Measurements from ENCODE around the gene NUP214. TPM values are rescaled to one million over a fixed set of nuclear protein-coding genes. Genes with fewer than 3 reads are reported as not detected.

The NUP214 gene
- total RNA-seq, 1 experiment from 2014 or later, result 35.5 TPM

- ATAC-seq, result no peak
- intact Hi-C loops (cut with micrococcal nuclease), result no loop called here
Observed at GRCh38 chr9:131214876-131215275, 89.5 kb downstream of the NUP214 start.

More at GRCh38 chr9:131214876-131215275, 89.5 kb downstream of the NUP214 start:
- no peak overlapping the region for H3K4me2 ChIP-seq (ENCODE audit: low read length)
- no peak overlapping the region for H3K9ac ChIP-seq (ENCODE audit: low read length)
- BruUV-seq (replicated peaks), result no TSS peak
- CTCF ChIA-PET, result no interaction called here
- no peaks in the 10 kb centered on the region for H3K27me3 ChIP-seq (ENCODE audit: insufficient read depth, low read length)
- H3K27ac ChIP-seq (ENCODE audit: low read depth, low read length), result no peak overlapping the region
- TF ChIP-seq SIN3A (IDR thresholded peaks at IDR 0.05; ENCODE audit: low read depth) (no peak), ELF1 (IDR thresholded peaks at IDR 0.05; ENCODE audit: borderline replicate concordance, low read depth) (no peak), ZBTB33 (IDR thresholded peaks at IDR 0.05; ENCODE audit: extremely low read depth, insufficient replicate concordance, low read length) (no peak), CBX3 (IDR thresholded peaks at IDR 0.05; ENCODE audit: low read depth) (no peak), FOSL1 (IDR thresholded peaks at IDR 0.05; ENCODE audit: low read depth) (no peak), CTCF (IDR thresholded peaks at IDR 0.05 in 2 of 3, conservative IDR thresholded peaks at IDR 0.05 in 1 of 3; ENCODE audit: borderline replicate concordance in 1 of 3, insufficient read depth in 1 of 3, low read depth in 2 of 3, low read length in 2 of 3) (no peak), POLR2AphosphoS5 (IDR thresholded peaks at IDR 0.05; ENCODE audit: low read depth, low read length) (no peak), REST (IDR thresholded peaks at IDR 0.05; ENCODE audit: low read depth) (no peak)
- DNase-seq (ENCODE audit: low read depth, low spot score), result no peak
- no peaks in the 10 kb centered on the region for H3K9me2 ChIP-seq (ENCODE audit: insufficient read depth)
- H2AFZ ChIP-seq (ENCODE audit: low read depth, low read length, poor library complexity, severe bottlenecking), result no peak overlapping the region
- H4K20me1 ChIP-seq (ENCODE audit: insufficient read depth), result no peaks in the 10 kb centered on the region
- RAD21 ChIA-PET (ENCODE audit: low non-redundant PET in 1 of 2, low total read pairs in 2 of 2, uncharacterized antibody in 2 of 2, unreplicated experiment in 2 of 2), result no interaction called here
- H3K9me3 ChIP-seq (ENCODE audit: control insufficient read depth in 1 of 2, insufficient read depth in 1 of 2, low read depth in 1 of 2, low read length in 2 of 2), result no peaks in the 10 kb centered on the region
- H3K4me1 ChIP-seq (ENCODE audit: control insufficient read depth in 1 of 2, insufficient read depth in 2 of 2, low read length in 2 of 2), result no peaks in the 10 kb centered on the region
- POLR2A ChIA-PET, result no interaction called here
- no peaks in the 10 kb centered on the region for H3K79me2 ChIP-seq (ENCODE audit: insufficient read depth, low read length)
- peaks cover 4 to 13% of the 10 kb centered on the region in 2 experiments; a peak in 3 of 4 replicates for H3K36me3 ChIP-seq (ENCODE audit: control insufficient read depth in 1 of 2, insufficient read depth in 2 of 2, low read length in 2 of 2)
- H3K4me3 ChIP-seq (replicated peaks in 1 of 2; ENCODE audit: low read depth in 1 of 2, low read length in 2 of 2), result no peak overlapping the region
